Nephron (organoid): Measurements from ENCODE around the gene MAST2.

Experiments used
- H3K27ac Mint-ChIP-seq, 3 experiments: 2 replicates each; pipeline ENCODE4 v1.8.0; 2020; ENCODE audit warnings: mixed read lengths in 3 of 3, mild to moderate bottlenecking in 2 of 3, moderate library complexity in 1 of 3
- H3K27me3 Mint-ChIP-seq: 2 replicates; pipeline ENCODE4 v1.8.0; 2021; ENCODE audit warnings: low read depth, mild to moderate bottlenecking, moderate library complexity, mixed read lengths
- H3K36me3 Mint-ChIP-seq: 2 replicates; pipeline ENCODE4 v1.8.0; 2020; ENCODE audit warnings: low read depth, mixed read lengths
- H3K4me1 Mint-ChIP-seq: 2 replicates; pipeline ENCODE4 v1.8.0; 2020; ENCODE audit warnings: mixed read lengths
- H3K4me3 Mint-ChIP-seq, 3 experiments: 2 replicates each; pipeline ENCODE4 v1.8.0; 2020; ENCODE audit warnings: mild to moderate bottlenecking in 3 of 3, mixed read lengths in 3 of 3, moderate library complexity in 2 of 3
- H3K9me3 Mint-ChIP-seq: 2 replicates; pipeline ENCODE4 v1.8.0; 2020; ENCODE audit warnings: mixed read lengths
- CTCF ChIP-seq, 3 experiments: fragments of 200-600 bp; sonication (generic); IDR thresholded peaks; one replicate each; pipeline ENCODE4 v1.5.0; 2021; ENCODE audit warnings: antibody characterized with exemption in 3 of 3; ENCODE audit not compliant: unreplicated experiment in 3 of 3

MAST2 gene

GRCh38 chr1:45994423-45994822 is 191.0 kb downstream of the MAST2 start:
- no peaks in the 10 kb centered on the region for H3K27me3 Mint-ChIP-seq
- H3K4me1 Mint-ChIP-seq, result no peaks in the 10 kb centered on the region
- H3K4me3 Mint-ChIP-seq, result no peak overlapping the region
- no peak for TF ChIP-seq CTCF (IDR thresholded peaks at IDR 0.05; ENCODE audit: unreplicated experiment in 3 of 3)
- H3K36me3 Mint-ChIP-seq, result peaks cover 22% of the 10 kb centered on the region
- no peak overlapping the region for H3K27ac Mint-ChIP-seq
- peaks cover 15% of the 10 kb centered on the region for H3K9me3 Mint-ChIP-seq

GRCh38 chr1:45995298-45995697 is 191.9 kb downstream of the MAST2 start:
- no peak for TF ChIP-seq CTCF (IDR thresholded peaks at IDR 0.05; ENCODE audit: unreplicated experiment in 3 of 3)
- Mint-ChIP-seq H3K27ac (no peak overlapping the region), H3K36me3 (peaks cover 23% of the 10 kb centered on the region), H3K4me3 (no peak overlapping the region), H3K4me1 (no peaks in the 10 kb centered on the region), H3K9me3 (peaks cover 8% of the 10 kb centered on the region), H3K27me3 (no peaks in the 10 kb centered on the region)

- Mint-ChIP-seq H3K27me3 (no peaks in the 10 kb centered on the region), H3K27ac (no peak overlapping the region), H3K4me1 (no peaks in the 10 kb centered on the region), H3K4me3 (no peak overlapping the region), H3K36me3 (peaks cover 9% of the 10 kb centered on the region), H3K9me3 (no peaks in the 10 kb centered on the region)
- no peak for TF ChIP-seq CTCF (IDR thresholded peaks at IDR 0.05; ENCODE audit: unreplicated experiment in 3 of 3)
These were observed 194.7 kb downstream of the MAST2 start for GRCh38 chr1:45998020-45998617.

- H3K27me3 Mint-ChIP-seq, result no peaks in the 10 kb centered on the region
- H3K4me3 Mint-ChIP-seq, result no peak overlapping the region
- no peaks in the 10 kb centered on the region for H3K4me1 Mint-ChIP-seq
- H3K36me3 Mint-ChIP-seq, result peaks cover 12% of the 10 kb centered on the region
- no peak for TF ChIP-seq CTCF (IDR thresholded peaks at IDR 0.05; ENCODE audit: unreplicated experiment in 3 of 3)
- no peak overlapping the region for H3K27ac Mint-ChIP-seq
- no peaks in the 10 kb centered on the region for H3K9me3 Mint-ChIP-seq
These were observed 196.1 kb downstream of the MAST2 start for GRCh38 chr1:45999507-45999906.

- no peak for TF ChIP-seq CTCF (IDR thresholded peaks at IDR 0.05; ENCODE audit: unreplicated experiment in 3 of 3)
- H3K4me1 Mint-ChIP-seq, result no peaks in the 10 kb centered on the region
- H3K36me3 Mint-ChIP-seq, result peaks cover 19% of the 10 kb centered on the region
- H3K27ac Mint-ChIP-seq, result no peak overlapping the region
- H3K4me3 Mint-ChIP-seq, result no peak overlapping the region
- no peaks in the 10 kb centered on the region for H3K9me3 Mint-ChIP-seq
- H3K27me3 Mint-ChIP-seq, result no peaks in the 10 kb centered on the region
These were observed 197.8 kb downstream of the MAST2 start for GRCh38 chr1:46001081-46001785.
